ENCODE measurements around the gene TEX44. TPM values are rescaled to one million over a fixed set of nuclear protein-coding genes. Genes with fewer than 3 reads are reported as not detected.
A peak's percentile ranks its signal among the peaks of the same experiment; 100 is the strongest.

The TEX44 gene
- total RNA-seq, 1 experiment from 2014 or later: not detected

DNA sequence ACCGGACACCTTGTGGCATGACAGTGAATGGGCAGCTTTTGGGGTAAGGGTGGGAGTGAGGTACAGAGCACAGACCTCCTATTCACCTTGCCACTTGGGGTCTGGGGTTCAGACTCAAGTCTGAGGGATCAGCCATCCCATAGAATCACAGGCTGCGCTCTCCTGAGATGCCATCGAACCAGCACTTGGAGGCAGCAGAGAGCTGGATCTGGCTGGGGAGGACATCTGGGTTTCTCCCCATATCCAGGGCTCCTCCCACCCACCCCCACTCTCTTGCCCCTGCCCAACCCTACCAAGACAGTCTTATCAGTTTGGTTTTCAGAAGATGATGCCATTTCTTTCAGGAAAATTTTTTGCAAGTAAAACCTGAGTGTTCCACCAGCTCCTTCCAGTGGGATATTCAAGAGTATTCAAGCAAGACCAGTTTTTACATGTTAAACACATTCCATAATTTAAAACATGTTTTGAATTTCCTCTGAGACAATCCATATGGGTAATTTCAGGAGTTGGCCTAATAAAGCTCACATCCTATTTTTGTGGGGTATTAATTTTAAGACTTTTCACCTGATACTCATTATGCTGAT lies 29.2 kb upstream of the TEX44 start:
- H3K27ac ChIP-seq (ENCODE audit: low read depth, low read length): no peak overlapping the region
- no peaks in the 10 kb centered on the region for H4K20me1 ChIP-seq (ENCODE audit: insufficient read depth)
- DNase-seq (ENCODE audit: low read depth, low spot score) (peak; percentile 65), ATAC-seq (peak; percentile 99)
- CTCF ChIA-PET: interaction anchor here (0.6 to 4.5 kb wide), 19 partner anchors 9 to 722 kb away, joined by 3 to 31 read pairs (median 3); no protein-coding TSS in a partner anchor
- POLR2A ChIA-PET: interaction anchor here (0.6 kb wide), 1 partner anchor 11 kb away, joined by 3 read pairs; no protein-coding TSS in a partner anchor
- peak; percentile 83 for TF ChIP-seq RAD21 (IDR thresholded peaks at IDR 0.05; ENCODE audit: low read depth)
- no peak for TF ChIP-seq CEBPB (IDR thresholded peaks at IDR 0.05; ENCODE audit: low read depth)
- TF ChIP-seq, protein P1, sequence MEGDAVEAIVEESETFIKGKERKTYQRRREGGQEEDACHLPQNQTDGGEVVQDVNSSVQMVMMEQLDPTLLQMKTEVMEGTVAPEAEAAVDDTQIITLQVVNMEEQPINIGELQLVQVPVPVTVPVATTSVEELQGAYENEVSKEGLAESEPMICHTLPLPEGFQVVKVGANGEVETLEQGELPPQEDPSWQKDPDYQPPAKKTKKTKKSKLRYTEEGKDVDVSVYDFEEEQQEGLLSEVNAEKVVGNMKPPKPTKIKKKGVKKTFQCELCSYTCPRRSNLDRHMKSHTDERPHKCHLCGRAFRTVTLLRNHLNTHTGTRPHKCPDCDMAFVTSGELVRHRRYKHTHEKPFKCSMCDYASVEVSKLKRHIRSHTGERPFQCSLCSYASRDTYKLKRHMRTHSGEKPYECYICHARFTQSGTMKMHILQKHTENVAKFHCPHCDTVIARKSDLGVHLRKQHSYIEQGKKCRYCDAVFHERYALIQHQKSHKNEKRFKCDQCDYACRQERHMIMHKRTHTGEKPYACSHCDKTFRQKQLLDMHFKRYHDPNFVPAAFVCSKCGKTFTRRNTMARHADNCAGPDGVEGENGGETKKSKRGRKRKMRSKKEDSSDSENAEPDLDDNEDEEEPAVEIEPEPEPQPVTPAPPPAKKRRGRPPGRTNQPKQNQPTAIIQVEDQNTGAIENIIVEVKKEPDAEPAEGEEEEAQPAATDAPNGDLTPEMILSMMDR (IDR thresholded peaks at IDR 0.05 in 2 of 3, conservative IDR thresholded peaks at IDR 0.05 in 1 of 3; ENCODE audit: borderline replicate concordance in 1 of 3, insufficient read depth in 1 of 3, low read depth in 2 of 3, low read length in 2 of 3): peak; percentile 65 to 77 (median 67)
- TF ChIP-seq JUND (IDR thresholded peaks at IDR 0.05): no peak
- peak; percentile 24 for TF ChIP-seq YY1 (IDR thresholded peaks at IDR 0.05; ENCODE audit: extremely low read depth, insufficient replicate concordance, low read depth, low read length)
- H3K36me3 ChIP-seq (ENCODE audit: control insufficient read depth in 1 of 2, insufficient read depth in 2 of 2, low read length in 2 of 2): no peaks in the 10 kb centered on the region
- H2AFZ ChIP-seq (ENCODE audit: low read depth, low read length, poor library complexity, severe bottlenecking): no peak overlapping the region
- H3K4me1 ChIP-seq (ENCODE audit: control insufficient read depth in 1 of 2, insufficient read depth in 2 of 2, low read length in 2 of 2): no peaks in the 10 kb centered on the region
- no peaks in the 10 kb centered on the region for H3K9me3 ChIP-seq (ENCODE audit: control insufficient read depth in 1 of 2, insufficient read depth in 1 of 2, low read depth in 1 of 2, low read length in 2 of 2)
- H3K9me2 ChIP-seq (ENCODE audit: insufficient read depth): no peaks in the 10 kb centered on the region
- H3K4me2 ChIP-seq (ENCODE audit: low read length): no peak overlapping the region
- H3K27me3 ChIP-seq (ENCODE audit: insufficient read depth, low read length): no peaks in the 10 kb centered on the region
- intact Hi-C loops (cut with micrococcal nuclease): loop anchor here (1.0 to 2.0 kb wide), 3 partner anchors 38 to 151 kb away; no protein-coding TSS in a partner anchor
- RAD21 ChIA-PET (ENCODE audit: low non-redundant PET in 1 of 2, low total read pairs in 2 of 2, uncharacterized antibody in 2 of 2, unreplicated experiment in 2 of 2): interaction anchor here (0.6 to 1.6 kb wide), 5 partner anchors 38 to 110 kb away, joined by 3 to 8 read pairs (median 5); no protein-coding TSS in a partner anchor
- BruUV-seq (replicated peaks): no TSS peak
- H3K9ac ChIP-seq (ENCODE audit: low read length): no peak overlapping the region
- H3K79me2 ChIP-seq (ENCODE audit: insufficient read depth, low read length): no peaks in the 10 kb centered on the region
- no peak overlapping the region for H3K4me3 ChIP-seq (replicated peaks in 1 of 2; ENCODE audit: low read depth in 1 of 2, low read length in 2 of 2)
